MM.1S (cell line): ENCODE data around the gene DHRS7C.
A peak's percentile ranks its signal among the peaks of the same experiment; 100 is the strongest.

ENCODE experiments used
- DNase-seq: peaks from one replicate; pipeline ENCODE4 v3.0.0-alpha.2; 2015
- H2AFZ ChIP-seq: fragments of 300-600 bp; sonication (generic); 2 replicates; pipeline ENCODE4 v1.6.0; 2016; ENCODE audit warnings: antibody characterized with exemption, low read length
- H3F3A ChIP-seq: fragments of 300-600 bp; sonication (generic); 2 replicates; pipeline ENCODE4 v1.6.1; 2016; ENCODE audit warnings: mild to moderate bottlenecking, antibody characterized with exemption, low read length, moderate library complexity, mixed read lengths; ENCODE audit not compliant: insufficient read depth
- H3K27ac ChIP-seq: fragments of 300-600 bp; sonication (generic); 2 replicates; pipeline ENCODE4 v1.5.1; 2016; ENCODE audit warnings: mild to moderate bottlenecking, low read length
- H3K27me3 ChIP-seq: fragments of 300-600 bp; sonication (generic); replicated peaks from 2 replicates; pipeline ENCODE4 v1.6.0; 2016; ENCODE audit warnings: low read length; ENCODE audit not compliant: insufficient read depth
- H3K36me3 ChIP-seq: fragments of 300-600 bp; sonication (generic); replicated peaks from 2 replicates; pipeline ENCODE4 v1.6.1; 2016; ENCODE audit warnings: mild to moderate bottlenecking, low read length, mixed read lengths; ENCODE audit not compliant: insufficient read depth
- H3K4me1 ChIP-seq: fragments of 300-600 bp; sonication (generic); 2 replicates; pipeline ENCODE4 v1.6.1; 2016; ENCODE audit warnings: low read length, mixed read lengths
- H3K4me2 ChIP-seq: fragments of 300-600 bp; sonication (generic); 2 replicates; pipeline ENCODE4 v1.6.0; 2016; ENCODE audit warnings: low read depth, low read length
- H3K4me3 ChIP-seq: fragments of 300-600 bp; sonication (generic); 2 replicates; pipeline ENCODE4 v1.5.1; 2016; ENCODE audit warnings: low read length, mixed read lengths
- H3K79me2 ChIP-seq: fragments of 300-600 bp; sonication (generic); 2 replicates; pipeline ENCODE4 v1.6.1; 2016; ENCODE audit warnings: mixed run types, low read length, mixed read lengths
- H3K9ac ChIP-seq: fragments of 300-600 bp; sonication (generic); 2 replicates; pipeline ENCODE4 v1.6.1; 2016; ENCODE audit warnings: low read length, mixed read lengths
- H3K9me2 ChIP-seq: fragments of 300-600 bp; sonication (generic); replicated peaks from 2 replicates; pipeline ENCODE4 v1.6.1; 2016; ENCODE audit warnings: mild to moderate bottlenecking, low read length, mixed read lengths; ENCODE audit not compliant: insufficient read depth
- H3K9me3 ChIP-seq: fragments of 300-600 bp; sonication (generic); replicated peaks from 2 replicates; pipeline ENCODE4 v1.6.1; 2016; ENCODE audit warnings: mild to moderate bottlenecking, low read length, mixed read lengths; ENCODE audit not compliant: insufficient read depth
- H4K20me1 ChIP-seq: fragments of 300-600 bp; sonication (generic); 2 replicates; pipeline ENCODE4 v1.6.1; 2016; ENCODE audit warnings: mild to moderate bottlenecking, low read length, moderate library complexity, mixed read lengths; ENCODE audit not compliant: insufficient read depth
- EZH2 ChIP-seq: fragments of 300-600 bp; sonication (generic); optimal IDR thresholded peaks from 2 replicates; pipeline ENCODE3; 2017; ENCODE audit warnings: low read depth, mild to moderate bottlenecking, antibody characterized with exemption, low read length, mixed read lengths
- EZH2phosphoT487 ChIP-seq: fragments of 300-600 bp; sonication (generic); IDR thresholded peaks from 2 replicates; pipeline ENCODE4 v1.6.1; 2018; ENCODE audit warnings: antibody characterized with exemption, low read length
- TF ChIP-seq, protein P1 (sequence below): fragments of 300-600 bp; sonication (generic); IDR thresholded peaks from 2 replicates; pipeline ENCODE4 v1.5.1; 2016; ENCODE audit warnings: antibody characterized with exemption, low read length, mixed read lengths

Gene DHRS7C

GRCh38 chr17:9768381-9768934 lies 22.9 kb downstream of the DHRS7C start:
- no peaks in the 10 kb centered on the region; the same call in 1 of the 2 replicates for H3K27me3 ChIP-seq
- no peak overlapping the region for H3K4me2 ChIP-seq
- H3K9ac ChIP-seq: no peak overlapping the region
- TF ChIP-seq EZH2: no peak
- TF ChIP-seq, protein P1, sequence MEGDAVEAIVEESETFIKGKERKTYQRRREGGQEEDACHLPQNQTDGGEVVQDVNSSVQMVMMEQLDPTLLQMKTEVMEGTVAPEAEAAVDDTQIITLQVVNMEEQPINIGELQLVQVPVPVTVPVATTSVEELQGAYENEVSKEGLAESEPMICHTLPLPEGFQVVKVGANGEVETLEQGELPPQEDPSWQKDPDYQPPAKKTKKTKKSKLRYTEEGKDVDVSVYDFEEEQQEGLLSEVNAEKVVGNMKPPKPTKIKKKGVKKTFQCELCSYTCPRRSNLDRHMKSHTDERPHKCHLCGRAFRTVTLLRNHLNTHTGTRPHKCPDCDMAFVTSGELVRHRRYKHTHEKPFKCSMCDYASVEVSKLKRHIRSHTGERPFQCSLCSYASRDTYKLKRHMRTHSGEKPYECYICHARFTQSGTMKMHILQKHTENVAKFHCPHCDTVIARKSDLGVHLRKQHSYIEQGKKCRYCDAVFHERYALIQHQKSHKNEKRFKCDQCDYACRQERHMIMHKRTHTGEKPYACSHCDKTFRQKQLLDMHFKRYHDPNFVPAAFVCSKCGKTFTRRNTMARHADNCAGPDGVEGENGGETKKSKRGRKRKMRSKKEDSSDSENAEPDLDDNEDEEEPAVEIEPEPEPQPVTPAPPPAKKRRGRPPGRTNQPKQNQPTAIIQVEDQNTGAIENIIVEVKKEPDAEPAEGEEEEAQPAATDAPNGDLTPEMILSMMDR: peak; percentile 22
- H3K9me2 ChIP-seq: no peaks in the 10 kb centered on the region
- H3K9me3 ChIP-seq: no peaks in the 10 kb centered on the region
- no peak overlapping the region for H3K4me3 ChIP-seq
- DNase-seq: no peak
- H3K79me2 ChIP-seq: no peaks in the 10 kb centered on the region
- H3F3A ChIP-seq: no peaks in the 10 kb centered on the region
- no peak overlapping the region for H3K27ac ChIP-seq
- no peak overlapping the region for H2AFZ ChIP-seq
- no peaks in the 10 kb centered on the region for H3K36me3 ChIP-seq
- H3K4me1 ChIP-seq: no peaks in the 10 kb centered on the region
- H4K20me1 ChIP-seq: no peaks in the 10 kb centered on the region

GRCh38 chr17:9767432-9767991 lies 23.9 kb downstream of the DHRS7C start:
- no peaks in the 10 kb centered on the region for H3K9me2 ChIP-seq
- no peaks in the 10 kb centered on the region for H3K79me2 ChIP-seq
- H2AFZ ChIP-seq: no peak overlapping the region
- H3K27ac ChIP-seq: no peak overlapping the region
- no peak overlapping the region for H3K4me2 ChIP-seq
- no peak for DNase-seq
- no peaks in the 10 kb centered on the region for H3K36me3 ChIP-seq
- H3K9me3 ChIP-seq: no peaks in the 10 kb centered on the region
- H3F3A ChIP-seq: no peaks in the 10 kb centered on the region
- H3K9ac ChIP-seq: no peak overlapping the region
- TF ChIP-seq, protein P1: no peak
- TF ChIP-seq EZH2 (no peak), EZH2phosphoT487 (no peak)
- no peaks in the 10 kb centered on the region for H4K20me1 ChIP-seq
- H3K27me3 ChIP-seq: no peaks in the 10 kb centered on the region; the same call in 1 of the 2 replicates
- H3K4me1 ChIP-seq: no peaks in the 10 kb centered on the region
- H3K4me3 ChIP-seq: no peak overlapping the region

DNA sequence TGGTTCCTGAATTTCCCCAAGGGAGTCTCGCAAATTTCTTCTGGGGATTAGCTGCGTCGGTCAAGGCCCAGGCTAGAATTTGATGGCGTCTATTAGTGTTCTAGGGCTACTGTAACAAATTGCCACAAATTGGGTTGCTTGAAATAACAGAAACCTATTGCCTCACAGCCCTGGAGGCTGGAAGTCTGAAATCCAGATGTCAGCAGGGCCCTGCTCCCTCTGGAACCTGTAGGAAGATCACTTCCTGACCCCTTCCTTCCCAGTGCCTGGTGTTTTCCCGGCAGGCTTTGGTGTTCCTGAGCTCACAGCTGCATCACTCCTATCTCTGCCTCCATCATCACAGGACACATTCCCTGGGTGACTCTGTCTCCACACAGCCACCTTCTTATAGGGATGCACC lies 24.4 kb downstream of the DHRS7C start:
- Histone ChIP-seq H3K9me2 (no peaks in the 10 kb centered on the region), H2AFZ (no peak overlapping the region), H3F3A (no peaks in the 10 kb centered on the region), H3K9me3 (no peaks in the 10 kb centered on the region), H3K4me2 (no peak overlapping the region), H4K20me1 (no peaks in the 10 kb centered on the region), H3K36me3 (no peaks in the 10 kb centered on the region), H3K79me2 (no peaks in the 10 kb centered on the region), H3K9ac (no peak overlapping the region), H3K4me1 (no peaks in the 10 kb centered on the region), H3K4me3 (no peak overlapping the region), H3K27me3 (peaks cover 5% of the 10 kb centered on the region; the same call in 1 of the 2 replicates), H3K27ac (no peak overlapping the region)
- no peak for TF ChIP-seq EZH2phosphoT487
- TF ChIP-seq, protein P1: no peak
- no peak for TF ChIP-seq EZH2
- no peak for DNase-seq
